Mucosa of gallbladder (tissue), 1 donor: ENCODE results near the gene SSNA1. TPM values are rescaled to one million over a fixed set of nuclear protein-coding genes. Genes with fewer than 3 reads are reported as not detected.

Source experiments
- DNase-seq: peaks from one replicate; pipeline ENCODE4 v3.0.0-alpha.2; 2020; ENCODE audit warnings: low spot score
- total RNA-seq: library from RNA; stranded (reverse); gene quantifications from one replicate; pipeline ENCODE4 v1.2.1, GENCODE V29; 2021
- donor health status: DM: no; HTN: no; CAD: no.

SSNA1 gene
- total RNA-seq, 1 donor from 2014 or later = 65.7 TPM

- no peak for DNase-seq
These were observed 31.4 kb downstream of the SSNA1 start for GRCh38 chr9:137219757-137220316.

- DNase-seq = no peak
These were observed 32.0 kb downstream of the SSNA1 start for GRCh38 chr9:137220317-137221094.

GRCh38 chr9:137221095-137221505, 32.6 kb downstream of the SSNA1 start:
- no peak for DNase-seq

GRCh38 chr9:137221506-137222111, 33.1 kb downstream of the SSNA1 start:
- DNase-seq = no peak

- DNase-seq = no peak
These were observed 34.0 kb downstream of the SSNA1 start, which contains the start of gene RNF208 for GRCh38 chr9:137222190-137223077. TSS of gene RNF208 (minus strand) at chr9:137222240. CDS start at chr9:137221212, 1,028 bp downstream.

GRCh38 chr9:137223078-137223970, 34.8 kb downstream of the SSNA1 start:
- DNase-seq = peak; percentile 99

- DNase-seq = no peak
These were observed 36.6 kb downstream of the SSNA1 start, which contains the start of gene CYSRT1 for GRCh38 chr9:137224830-137225694. TSS of gene CYSRT1 (plus strand) at chr9:137225174. CDS start at chr9:137225622, 448 bp downstream.

GRCh38 chr9:137225699-137226331, 37.3 kb downstream of the SSNA1 start:
- DNase-seq = no peak

GRCh38 chr9:137226338-137227053, 38.0 kb downstream of the SSNA1 start:
- DNase-seq = no peak

GRCh38 chr9:137227054-137227852, 38.8 kb downstream of the SSNA1 start, which contains the start of gene RNF224:
TSS of gene RNF224 (plus strand) at chr9:137227502. CDS start at chr9:137228336, 834 bp downstream.
- DNase-seq = peak; percentile 85

- no peak for DNase-seq
These were observed 39.5 kb downstream of the SSNA1 start for GRCh38 chr9:137227853-137228505.

GRCh38 chr9:137228506-137228967, 40.1 kb downstream of the SSNA1 start:
- DNase-seq = no peak

GRCh38 chr9:137228968-137229896, 40.8 kb downstream of the SSNA1 start:
- no peak for DNase-seq

- DNase-seq = no peak
These were observed 41.6 kb downstream of the SSNA1 start for GRCh38 chr9:137229903-137230704.
